Activated CD8-positive, alpha-beta memory T cell treated with anti-CD3 and anti-CD28 coated beads, Interleukin-2, amount 10 ng/mL, durations not matched to agents 7 days and 5 days (primary cell): ENCODE data around the gene PELI1. TPM values are rescaled to one million over a fixed set of nuclear protein-coding genes. Genes with fewer than 3 reads are reported as not detected.

Experiments
- ATAC-seq: fragments of 150-1000 bp; cut with Tn5 transposase; one replicate; pipeline ENCODE4 v1.10.0; 2021; ENCODE audit warnings: moderate library complexity
- CTCF ChIA-PET: fragments of 350-600 bp; sonication (Branson Sonifier 250); formaldehyde crosslinking; loops from one replicate; lab custom pipeline; 2021; ENCODE audit warnings: antibody characterized with exemption; lab: Charles Lee
- DNase-seq: peaks from one replicate; pipeline ENCODE4 v3.0.0-alpha.2; 2020
- H3K27ac Mint-ChIP-seq: one replicate; pipeline ENCODE4 v1.8.0; 2021; ENCODE audit warnings: mild to moderate bottlenecking, mixed read lengths
- H3K27me3 Mint-ChIP-seq: one replicate; pipeline ENCODE4 v1.8.0; 2021; ENCODE audit warnings: mixed read lengths
- H3K36me3 Mint-ChIP-seq: one replicate; pipeline ENCODE4 v1.8.0; 2021; ENCODE audit warnings: mild to moderate bottlenecking, mixed read lengths
- H3K4me1 Mint-ChIP-seq: one replicate; pipeline ENCODE4 v1.8.0; 2021; ENCODE audit warnings: mixed read lengths
- H3K4me3 Mint-ChIP-seq: one replicate; pipeline ENCODE4 v1.8.0; 2021; ENCODE audit warnings: mild to moderate bottlenecking, moderate library complexity, mixed read lengths
- H3K9me3 Mint-ChIP-seq: one replicate; pipeline ENCODE4 v1.8.0; 2022; ENCODE audit warnings: low read depth, mixed read lengths
- total RNA-seq, 2 experiments: library from RNA; stranded (reverse); gene quantifications; one replicate each; pipeline ENCODE4 v1.2.3, GENCODE V29; 2021

PELI1 gene
- total RNA-seq, 2 experiments from 2014 or later, result 39.0 to 40.1 TPM

GRCh38 chr2:64168756-64169155 lies 24.5 kb upstream of the PELI1 start:
- Mint-ChIP-seq H3K4me1 (no peaks in the 10 kb centered on the region), H3K36me3 (peaks cover 1% of the 10 kb centered on the region), H3K27me3 (no peaks in the 10 kb centered on the region), H3K4me3 (no peak overlapping the region), H3K27ac (no peak overlapping the region), H3K9me3 (no peaks in the 10 kb centered on the region)
- ATAC-seq (no peak), DNase-seq (no peak)
- CTCF ChIA-PET, result interaction anchor here (1.5 kb wide), 1 partner anchor 16 kb away, joined by 3 read pairs; no protein-coding TSS in a partner anchor

DNA sequence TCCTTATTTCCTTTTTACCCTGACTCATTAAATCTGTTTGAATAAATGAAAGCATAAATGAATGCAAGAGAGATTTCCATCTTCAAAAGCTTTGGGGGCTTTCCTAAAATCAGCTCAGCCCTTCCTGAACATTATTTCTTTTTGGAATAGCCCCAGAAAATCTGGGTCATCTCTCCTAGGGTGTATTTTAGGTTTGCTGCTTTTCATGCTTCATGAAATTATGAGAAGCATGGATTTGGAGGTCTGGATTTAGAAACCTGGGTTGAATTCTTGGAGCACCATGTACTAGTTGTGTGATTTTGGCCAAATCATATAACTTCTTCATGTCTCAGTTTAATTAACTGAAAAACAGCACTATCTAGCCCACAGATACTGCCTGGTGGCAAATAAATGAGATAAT lies 24.0 kb upstream of the PELI1 start:
- ATAC-seq (no peak), DNase-seq (no peak)
- Mint-ChIP-seq H3K27ac (no peak overlapping the region), H3K4me3 (no peak overlapping the region), H3K27me3 (no peaks in the 10 kb centered on the region), H3K4me1 (no peaks in the 10 kb centered on the region), H3K36me3 (peaks cover 1% of the 10 kb centered on the region), H3K9me3 (no peaks in the 10 kb centered on the region)
- CTCF ChIA-PET, result interaction anchor here (1.5 kb wide), 1 partner anchor 17 kb away, joined by 3 read pairs; no protein-coding TSS in a partner anchor

- ATAC-seq, result no peak
- no peaks in the 10 kb centered on the region for H3K27me3 Mint-ChIP-seq
- CTCF ChIA-PET, result no interaction called here
- no peaks in the 10 kb centered on the region for H3K4me1 Mint-ChIP-seq
- no peak overlapping the region for H3K4me3 Mint-ChIP-seq
- H3K27ac Mint-ChIP-seq, result no peak overlapping the region
- DNase-seq, result no peak
- no peaks in the 10 kb centered on the region for H3K9me3 Mint-ChIP-seq
- peaks cover 1% of the 10 kb centered on the region for H3K36me3 Mint-ChIP-seq
Measured at GRCh38 chr2:64166637-64167420, 22.6 kb upstream of the PELI1 start.

- Mint-ChIP-seq H3K27me3 (no peaks in the 10 kb centered on the region), H3K4me1 (no peaks in the 10 kb centered on the region), H3K36me3 (peaks cover 1% of the 10 kb centered on the region), H3K27ac (no peak overlapping the region), H3K4me3 (no peak overlapping the region), H3K9me3 (no peaks in the 10 kb centered on the region)
- DNase-seq (no peak), ATAC-seq (no peak)
- CTCF ChIA-PET, result no interaction called here
Measured at GRCh38 chr2:64166212-64166611, 22.0 kb upstream of the PELI1 start.

DNA sequence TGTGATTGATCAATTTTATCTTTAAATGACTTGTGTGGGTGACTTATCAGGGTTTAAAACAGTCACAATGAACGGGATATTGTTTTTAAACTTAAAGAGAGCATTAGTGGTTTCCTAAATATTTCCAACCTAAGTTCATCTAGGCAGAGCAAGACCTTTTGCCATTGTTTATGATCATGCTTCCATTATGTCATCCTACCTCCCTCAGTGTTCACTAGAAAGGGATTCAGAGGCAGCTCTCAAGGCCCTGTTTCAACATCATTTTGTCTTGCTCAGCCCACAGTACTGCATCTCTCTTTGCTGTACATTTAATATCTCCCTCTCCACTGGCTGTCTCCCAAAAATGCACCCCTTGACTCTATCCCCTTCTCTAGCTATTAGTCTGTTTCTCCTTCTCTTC lies 21.5 kb upstream of the PELI1 start:
- no peak for ATAC-seq
- CTCF ChIA-PET, result no interaction called here
- H3K27me3 Mint-ChIP-seq, result no peaks in the 10 kb centered on the region
- H3K4me1 Mint-ChIP-seq, result no peaks in the 10 kb centered on the region
- H3K36me3 Mint-ChIP-seq, result peaks cover 1% of the 10 kb centered on the region
- H3K9me3 Mint-ChIP-seq, result no peaks in the 10 kb centered on the region
- no peak overlapping the region for H3K4me3 Mint-ChIP-seq
- no peak for DNase-seq
- H3K27ac Mint-ChIP-seq, result no peak overlapping the region

- H3K27ac Mint-ChIP-seq, result no peak overlapping the region
- CTCF ChIA-PET, result no interaction called here
- no peaks in the 10 kb centered on the region for H3K9me3 Mint-ChIP-seq
- H3K4me3 Mint-ChIP-seq, result no peak overlapping the region
- H3K4me1 Mint-ChIP-seq, result no peaks in the 10 kb centered on the region
- no peak for DNase-seq
- ATAC-seq, result no peak
- no peaks in the 10 kb centered on the region for H3K27me3 Mint-ChIP-seq
- peaks cover 1% of the 10 kb centered on the region for H3K36me3 Mint-ChIP-seq
Measured at GRCh38 chr2:64164629-64165028, 20.4 kb upstream of the PELI1 start.

GRCh38 chr2:64162516-64162915 lies 18.3 kb upstream of the PELI1 start:
- no peaks in the 10 kb centered on the region for H3K9me3 Mint-ChIP-seq
- no peak overlapping the region for H3K27ac Mint-ChIP-seq
- no peak overlapping the region for H3K4me3 Mint-ChIP-seq
- H3K4me1 Mint-ChIP-seq, result no peaks in the 10 kb centered on the region
- DNase-seq, result no peak
- H3K27me3 Mint-ChIP-seq, result no peaks in the 10 kb centered on the region
- no peak for ATAC-seq
- CTCF ChIA-PET, result no interaction called here
- no peaks in the 10 kb centered on the region for H3K36me3 Mint-ChIP-seq

- peaks cover 4% of the 10 kb centered on the region for H3K27me3 Mint-ChIP-seq
- no peak overlapping the region for H3K4me3 Mint-ChIP-seq
- H3K9me3 Mint-ChIP-seq, result no peaks in the 10 kb centered on the region
- DNase-seq (no peak), ATAC-seq (no peak)
- H3K4me1 Mint-ChIP-seq, result no peaks in the 10 kb centered on the region
- H3K36me3 Mint-ChIP-seq, result no peaks in the 10 kb centered on the region
- CTCF ChIA-PET, result no interaction called here
- no peak overlapping the region for H3K27ac Mint-ChIP-seq
Measured at GRCh38 chr2:64157792-64158191, 13.6 kb upstream of the PELI1 start.

DNA sequence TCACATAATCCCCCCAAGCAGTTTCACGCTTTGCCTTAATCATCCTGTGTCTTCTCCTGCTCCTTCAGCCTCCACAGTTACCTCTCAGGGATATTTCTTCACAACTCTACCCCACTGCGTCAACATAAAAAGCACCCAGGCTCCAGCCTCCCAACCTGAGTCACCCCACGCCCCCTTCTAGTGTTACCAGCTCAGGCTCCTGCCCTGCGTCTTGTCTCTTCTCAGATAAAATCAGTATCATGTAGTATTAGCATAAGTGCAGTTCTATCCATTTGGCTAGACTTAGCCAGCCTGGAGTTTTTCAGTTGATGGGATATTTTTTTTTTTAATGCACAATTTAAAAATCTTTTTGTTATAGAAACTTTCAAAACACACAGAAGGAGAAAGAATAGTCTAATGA lies 9.6 kb upstream of the PELI1 start:
- Mint-ChIP-seq H3K9me3 (no peaks in the 10 kb centered on the region), H3K4me1 (no peaks in the 10 kb centered on the region), H3K36me3 (no peaks in the 10 kb centered on the region), H3K27me3 (peaks cover 4% of the 10 kb centered on the region), H3K27ac (no peak overlapping the region), H3K4me3 (no peak overlapping the region)
- DNase-seq (no peak), ATAC-seq (no peak)
- CTCF ChIA-PET, result interaction anchor here (1.1 kb wide), 1 partner anchor 8 kb away, joined by 3 read pairs; no protein-coding TSS in a partner anchor

DNA sequence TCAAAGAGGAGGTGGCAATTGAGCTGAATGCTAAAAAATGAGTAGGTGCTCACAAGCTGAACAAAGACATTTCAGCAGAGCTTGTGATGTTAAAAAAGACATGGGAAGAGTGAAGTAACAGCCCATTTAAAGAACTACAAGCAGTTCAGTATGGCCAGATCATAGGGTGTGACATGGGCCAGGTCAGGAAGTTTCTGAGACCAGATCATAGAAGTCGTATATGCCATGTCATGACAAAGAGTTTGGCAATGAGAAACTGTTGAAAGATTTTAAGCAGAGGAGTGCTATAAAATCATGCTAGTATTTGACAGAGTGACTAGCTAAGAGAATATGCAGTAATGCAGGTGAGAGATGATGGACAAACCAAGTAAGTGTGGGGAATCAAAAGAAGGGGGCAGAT lies 7.3 kb upstream of the PELI1 start:
- Mint-ChIP-seq H3K4me3 (no peak overlapping the region), H3K27ac (no peak overlapping the region)

GRCh38 chr2:64145714-64146113 lies 1.5 kb upstream of the PELI1 start:
- CTCF ChIA-PET, result interaction anchor here (0.8 to 1.1 kb wide), 3 partner anchors 9 to 96 kb away, joined by 3 read pairs; no protein-coding TSS in a partner anchor
- no peaks in the 10 kb centered on the region for H3K27me3 Mint-ChIP-seq
- ATAC-seq (no peak), DNase-seq (no peak)
- peaks cover 16% of the 10 kb centered on the region for H3K4me1 Mint-ChIP-seq
- peaks cover 10% of the 10 kb centered on the region for H3K36me3 Mint-ChIP-seq
- no peak overlapping the region for H3K27ac Mint-ChIP-seq
- no peaks in the 10 kb centered on the region for H3K9me3 Mint-ChIP-seq
- H3K4me3 Mint-ChIP-seq, result no peak overlapping the region

More for the DNA sequence above, 7.3 kb upstream of the PELI1 start:
- Mint-ChIP-seq H3K9me3 (no peaks in the 10 kb centered on the region), H3K4me1 (no peaks in the 10 kb centered on the region), H3K27me3 (peaks cover 4% of the 10 kb centered on the region), H3K36me3 (no peaks in the 10 kb centered on the region)
- ATAC-seq, result no peak
- CTCF ChIA-PET, result interaction anchor here (1.4 kb wide), 1 partner anchor 19 kb away, joined by 3 read pairs; no protein-coding TSS in a partner anchor
- DNase-seq, result no peak

DNA sequence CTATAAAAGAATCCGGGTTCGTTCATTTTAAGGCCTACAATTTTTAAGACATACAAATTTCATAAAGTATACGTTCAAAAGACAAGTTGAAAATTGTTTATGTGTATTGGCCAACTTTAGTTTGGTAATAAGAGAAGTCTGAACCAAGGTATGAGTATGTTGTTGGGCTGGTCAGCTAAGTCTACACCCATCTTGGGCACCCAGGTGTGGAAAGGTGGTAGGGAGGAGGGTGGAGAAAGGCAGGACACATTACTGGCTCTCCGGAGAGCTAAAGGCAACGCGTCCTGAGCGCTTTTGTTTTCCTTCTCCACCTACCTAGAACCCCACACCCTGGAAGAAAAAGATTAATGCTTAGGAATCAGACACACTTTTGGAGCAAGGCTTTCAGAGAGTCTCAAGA lies 899 bp upstream of the PELI1 start:
- no peak for DNase-seq
- Mint-ChIP-seq H3K27me3 (no peaks in the 10 kb centered on the region), H3K27ac (no peak overlapping the region), H3K36me3 (peaks cover 13% of the 10 kb centered on the region), H3K9me3 (no peaks in the 10 kb centered on the region), H3K4me3 (no peak overlapping the region), H3K4me1 (peaks cover 22% of the 10 kb centered on the region)
- no peak for ATAC-seq
- CTCF ChIA-PET, result no interaction called here

- CTCF ChIA-PET, result interaction anchor here (0.6 to 1.2 kb wide), 5 partner anchors 10 to 93 kb away, joined by 3 to 4 read pairs (median 3); no protein-coding TSS in a partner anchor
- DNase-seq, result peak; percentile 53
- H3K4me1 Mint-ChIP-seq, result peaks cover 36% of the 10 kb centered on the region
Measured at GRCh38 chr2:64143169-64144056, 807 bp downstream of the PELI1 start.

More at GRCh38 chr2:64143169-64144056, 807 bp downstream of the PELI1 start:
- peak; percentile 28 for ATAC-seq
- peaks cover 25% of the 10 kb centered on the region for H3K36me3 Mint-ChIP-seq
- peak overlapping the region; percentile 97 for H3K27ac Mint-ChIP-seq
- H3K9me3 Mint-ChIP-seq, result no peaks in the 10 kb centered on the region
- no peaks in the 10 kb centered on the region for H3K27me3 Mint-ChIP-seq
- H3K4me3 Mint-ChIP-seq, result peak overlapping the region; percentile 87
